ENCODE results near the gene CTU1.

CTU1 gene

DNA sequence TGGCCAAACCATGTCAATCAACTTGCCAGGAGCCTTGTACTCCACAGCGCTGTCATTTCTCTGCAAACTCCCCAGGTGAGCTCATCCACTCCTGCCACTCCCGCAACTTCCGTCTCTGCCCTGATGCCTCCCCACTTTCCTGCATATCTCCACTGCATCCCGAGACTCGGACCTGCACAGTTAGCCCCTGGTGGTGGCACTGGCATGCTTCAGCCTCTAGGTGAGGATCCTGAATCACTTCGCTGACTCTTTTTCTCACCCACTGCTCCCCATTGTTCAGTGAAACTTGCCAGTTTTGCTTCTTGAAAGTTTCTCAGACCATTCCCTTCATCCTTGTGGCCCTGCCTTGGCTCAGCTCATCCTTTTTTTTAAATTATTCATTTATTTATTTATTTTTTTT, 3.4 kb upstream of the CTU1 start:
- TF ChIP-seq, protein P1, sequence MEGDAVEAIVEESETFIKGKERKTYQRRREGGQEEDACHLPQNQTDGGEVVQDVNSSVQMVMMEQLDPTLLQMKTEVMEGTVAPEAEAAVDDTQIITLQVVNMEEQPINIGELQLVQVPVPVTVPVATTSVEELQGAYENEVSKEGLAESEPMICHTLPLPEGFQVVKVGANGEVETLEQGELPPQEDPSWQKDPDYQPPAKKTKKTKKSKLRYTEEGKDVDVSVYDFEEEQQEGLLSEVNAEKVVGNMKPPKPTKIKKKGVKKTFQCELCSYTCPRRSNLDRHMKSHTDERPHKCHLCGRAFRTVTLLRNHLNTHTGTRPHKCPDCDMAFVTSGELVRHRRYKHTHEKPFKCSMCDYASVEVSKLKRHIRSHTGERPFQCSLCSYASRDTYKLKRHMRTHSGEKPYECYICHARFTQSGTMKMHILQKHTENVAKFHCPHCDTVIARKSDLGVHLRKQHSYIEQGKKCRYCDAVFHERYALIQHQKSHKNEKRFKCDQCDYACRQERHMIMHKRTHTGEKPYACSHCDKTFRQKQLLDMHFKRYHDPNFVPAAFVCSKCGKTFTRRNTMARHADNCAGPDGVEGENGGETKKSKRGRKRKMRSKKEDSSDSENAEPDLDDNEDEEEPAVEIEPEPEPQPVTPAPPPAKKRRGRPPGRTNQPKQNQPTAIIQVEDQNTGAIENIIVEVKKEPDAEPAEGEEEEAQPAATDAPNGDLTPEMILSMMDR (IDR thresholded peaks at IDR 0.05): no peak

- TF ChIP-seq, protein P1 (IDR thresholded peaks at IDR 0.05): no peak
Measured at GRCh38 chr19:51110666-51110971, 2.4 kb upstream of the CTU1 start.

GRCh38 chr19:51108805-51109146, 567 bp upstream of the CTU1 start:
- TF ChIP-seq, protein P1 (IDR thresholded peaks at IDR 0.05): no peak

- TF ChIP-seq, protein P1 (IDR thresholded peaks at IDR 0.05): no peak; the same call in 1 of the 2 replicates
Measured at GRCh38 chr19:51107406-51108065, 673 bp downstream of the CTU1 start.

- TF ChIP-seq, protein P1 (IDR thresholded peaks at IDR 0.05): no peak
Measured at GRCh38 chr19:51103926-51104341, 4.3 kb downstream of the CTU1 start.

DNA sequence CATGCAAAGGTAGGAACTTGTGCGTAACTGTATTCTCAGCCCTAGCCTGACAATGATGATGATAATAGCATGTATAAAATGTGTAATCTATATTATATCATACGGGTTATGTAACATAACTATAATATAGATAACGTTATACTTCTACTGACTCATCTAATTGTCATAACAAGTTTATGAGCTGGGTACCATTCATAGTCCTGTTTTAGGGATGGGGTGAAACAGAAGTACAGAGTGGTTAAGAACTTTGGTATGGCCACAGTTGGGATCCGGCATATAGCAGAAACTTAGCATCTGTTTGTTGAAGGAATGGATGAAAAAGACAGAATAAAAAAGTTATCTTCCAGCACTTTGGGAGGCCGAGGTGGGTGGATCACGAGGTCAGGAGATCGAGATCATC, 5.2 kb downstream of the CTU1 start:
- TF ChIP-seq, protein P1 (IDR thresholded peaks at IDR 0.05): no peak

DNA sequence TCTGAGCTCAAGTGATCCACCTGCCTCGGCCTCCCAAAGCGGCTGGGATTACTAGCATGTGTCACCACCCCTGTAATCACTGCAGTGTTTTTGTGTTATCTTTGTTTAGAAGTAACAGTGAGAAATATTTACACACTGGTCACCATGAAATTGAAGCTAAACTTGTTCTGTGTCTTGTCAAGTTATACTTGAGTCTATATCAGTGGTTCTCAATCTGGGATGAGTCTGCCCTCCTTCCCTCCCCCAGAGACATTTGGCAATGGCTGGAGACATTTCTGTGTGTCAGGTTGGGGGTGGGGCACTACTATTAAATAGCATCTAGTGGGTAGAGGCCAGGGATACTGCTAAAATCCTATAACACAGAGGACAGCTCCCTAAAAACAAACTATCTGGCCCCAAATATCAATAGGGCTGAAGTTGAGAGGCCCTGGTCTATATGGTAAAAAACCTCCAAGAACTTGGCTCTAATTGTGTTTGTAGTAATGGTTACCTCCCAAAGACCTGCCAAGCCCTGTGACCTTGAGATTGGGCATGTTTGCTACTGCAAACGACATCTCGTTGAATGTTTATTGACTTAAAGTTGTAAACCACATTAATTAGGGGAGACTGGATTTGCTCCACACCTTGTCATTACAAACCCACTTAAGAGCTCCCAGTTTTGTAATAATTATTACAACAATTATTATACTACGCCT, 6.9 kb downstream of the CTU1 start:
- TF ChIP-seq, protein P1 (IDR thresholded peaks at IDR 0.05): no peak

All from LNCAP (cell line).